NOMO-1 treated with DMSO at 0.1 percent for 48 hours (cell line): Measurements from ENCODE around the gene DGKK.

Experiments used
- DNase-seq: peaks from one replicate; lab custom pipeline; 2025; ENCODE audit not compliant: unreplicated experiment; lab: John Stamatoyannopoulos, UW

The DGKK gene

GRCh38 chrX:50470103-50471031 lies at the start of gene DGKK:
DGKK (minus strand) TSS chrX:50470825; CDS start chrX:50470678, 147 bp downstream.
- DNase-seq, result no peak

GRCh38 chrX:50514811-50515210 lies 44.2 kb upstream of the DGKK start:
- DNase-seq, result no peak

- DNase-seq, result no peak
These were observed 26.5 kb upstream of the DGKK start for GRCh38 chrX:50497114-50497513.

GRCh38 chrX:50495616-50496015 lies 25.0 kb upstream of the DGKK start:
- DNase-seq, result no peak

GRCh38 chrX:50492720-50493119 lies 22.1 kb upstream of the DGKK start:
- DNase-seq, result no peak

- no peak for DNase-seq
These were observed 14.0 kb upstream of the DGKK start for GRCh38 chrX:50484662-50485061.

- DNase-seq, result peak; percentile 57
These were observed 12.7 kb upstream of the DGKK start for GRCh38 chrX:50483283-50483682.

- DNase-seq, result peak; percentile 68
These were observed 4.6 kb upstream of the DGKK start for GRCh38 chrX:50475208-50475607.

GRCh38 chrX:50471390-50471789 lies 765 bp upstream of the DGKK start:
- no peak for DNase-seq

- DNase-seq, result no peak
These were observed 1.4 kb downstream of the DGKK start for GRCh38 chrX:50469206-50469605.

GRCh38 chrX:50459615-50460014 lies 11.0 kb downstream of the DGKK start:
- DNase-seq, result no peak

- no peak for DNase-seq
These were observed 12.1 kb downstream of the DGKK start for GRCh38 chrX:50458483-50458882.

GRCh38 chrX:50456712-50457484 lies 13.7 kb downstream of the DGKK start:
- peak; percentile 88 for DNase-seq

- no peak for DNase-seq
These were observed 17.8 kb downstream of the DGKK start for GRCh38 chrX:50452782-50453181.

- no peak for DNase-seq
These were observed 20.3 kb downstream of the DGKK start for GRCh38 chrX:50450324-50450723.

- DNase-seq, result peak; percentile 51
These were observed 22.1 kb downstream of the DGKK start for GRCh38 chrX:50448565-50448964.

GRCh38 chrX:50447535-50447934 lies 23.1 kb downstream of the DGKK start:
- DNase-seq, result no peak

GRCh38 chrX:50442426-50443116 lies 28.1 kb downstream of the DGKK start:
- DNase-seq, result no peak

GRCh38 chrX:50436797-50437196 lies 33.8 kb downstream of the DGKK start:
- DNase-seq, result no peak

GRCh38 chrX:50432829-50433289 lies 37.8 kb downstream of the DGKK start:
- no peak for DNase-seq

GRCh38 chrX:50431623-50432022 lies 39.0 kb downstream of the DGKK start:
- DNase-seq, result no peak
